MM.1S (cell line): Measurements from ENCODE around the gene FANCE.
A peak's percentile ranks its signal among the peaks of the same experiment; 100 is the strongest.

Experiments used
- DNase-seq: peaks from one replicate; pipeline ENCODE4 v3.0.0-alpha.2; 2015
- H2AFZ ChIP-seq: fragments of 300-600 bp; sonication (generic); 2 replicates; pipeline ENCODE4 v1.6.0; 2016; ENCODE audit warnings: antibody characterized with exemption, low read length
- H3F3A ChIP-seq: fragments of 300-600 bp; sonication (generic); 2 replicates; pipeline ENCODE4 v1.6.1; 2016; ENCODE audit warnings: mild to moderate bottlenecking, antibody characterized with exemption, low read length, moderate library complexity, mixed read lengths; ENCODE audit not compliant: insufficient read depth
- H3K27ac ChIP-seq: fragments of 300-600 bp; sonication (generic); 2 replicates; pipeline ENCODE4 v1.5.1; 2016; ENCODE audit warnings: mild to moderate bottlenecking, low read length
- H3K27me3 ChIP-seq: fragments of 300-600 bp; sonication (generic); replicated peaks from 2 replicates; pipeline ENCODE4 v1.6.0; 2016; ENCODE audit warnings: low read length; ENCODE audit not compliant: insufficient read depth
- H3K36me3 ChIP-seq: fragments of 300-600 bp; sonication (generic); replicated peaks from 2 replicates; pipeline ENCODE4 v1.6.1; 2016; ENCODE audit warnings: mild to moderate bottlenecking, low read length, mixed read lengths; ENCODE audit not compliant: insufficient read depth
- H3K4me1 ChIP-seq: fragments of 300-600 bp; sonication (generic); 2 replicates; pipeline ENCODE4 v1.6.1; 2016; ENCODE audit warnings: low read length, mixed read lengths
- H3K4me2 ChIP-seq: fragments of 300-600 bp; sonication (generic); 2 replicates; pipeline ENCODE4 v1.6.0; 2016; ENCODE audit warnings: low read depth, low read length
- H3K4me3 ChIP-seq: fragments of 300-600 bp; sonication (generic); 2 replicates; pipeline ENCODE4 v1.5.1; 2016; ENCODE audit warnings: low read length, mixed read lengths
- H3K79me2 ChIP-seq: fragments of 300-600 bp; sonication (generic); 2 replicates; pipeline ENCODE4 v1.6.1; 2016; ENCODE audit warnings: mixed run types, low read length, mixed read lengths
- H3K9ac ChIP-seq: fragments of 300-600 bp; sonication (generic); 2 replicates; pipeline ENCODE4 v1.6.1; 2016; ENCODE audit warnings: low read length, mixed read lengths
- H3K9me2 ChIP-seq: fragments of 300-600 bp; sonication (generic); replicated peaks from 2 replicates; pipeline ENCODE4 v1.6.1; 2016; ENCODE audit warnings: mild to moderate bottlenecking, low read length, mixed read lengths; ENCODE audit not compliant: insufficient read depth
- H3K9me3 ChIP-seq: fragments of 300-600 bp; sonication (generic); replicated peaks from 2 replicates; pipeline ENCODE4 v1.6.1; 2016; ENCODE audit warnings: mild to moderate bottlenecking, low read length, mixed read lengths; ENCODE audit not compliant: insufficient read depth
- H4K20me1 ChIP-seq: fragments of 300-600 bp; sonication (generic); 2 replicates; pipeline ENCODE4 v1.6.1; 2016; ENCODE audit warnings: mild to moderate bottlenecking, low read length, moderate library complexity, mixed read lengths; ENCODE audit not compliant: insufficient read depth
- CTCF ChIP-seq: fragments of 300-600 bp; sonication (generic); IDR thresholded peaks from 2 replicates; pipeline ENCODE4 v1.5.1; 2016; ENCODE audit warnings: antibody characterized with exemption, low read length, mixed read lengths
- EZH2 ChIP-seq: fragments of 300-600 bp; sonication (generic); optimal IDR thresholded peaks from 2 replicates; pipeline ENCODE3; 2017; ENCODE audit warnings: low read depth, mild to moderate bottlenecking, antibody characterized with exemption, low read length, mixed read lengths
- EZH2phosphoT487 ChIP-seq: fragments of 300-600 bp; sonication (generic); IDR thresholded peaks from 2 replicates; pipeline ENCODE4 v1.6.1; 2018; ENCODE audit warnings: antibody characterized with exemption, low read length

FANCE gene

GRCh38 chr6:35470663-35471120 is 18.6 kb downstream of the FANCE start:
- no peak overlapping the region for H3K4me3 ChIP-seq
- peak overlapping the region; percentile 92; the same call in 1 of the 2 replicates for H3K4me2 ChIP-seq
- no peaks in the 10 kb centered on the region for H3K27me3 ChIP-seq
- peaks cover 37% of the 10 kb centered on the region for H3K79me2 ChIP-seq
- no peak overlapping the region for H3K9ac ChIP-seq
- H2AFZ ChIP-seq, result no peak overlapping the region
- H3K9me3 ChIP-seq, result no peaks in the 10 kb centered on the region
- H3K27ac ChIP-seq, result no peak overlapping the region
- peaks cover 36% of the 10 kb centered on the region for H4K20me1 ChIP-seq
- TF ChIP-seq EZH2 (no peak), EZH2phosphoT487 (no peak), CTCF (no peak)
- H3K9me2 ChIP-seq, result no peaks in the 10 kb centered on the region
- peaks cover 11% of the 10 kb centered on the region for H3K4me1 ChIP-seq
- H3K36me3 ChIP-seq, result peaks cover 16% of the 10 kb centered on the region
- peaks cover 58% of the 10 kb centered on the region for H3F3A ChIP-seq
- no peak for DNase-seq

DNA sequence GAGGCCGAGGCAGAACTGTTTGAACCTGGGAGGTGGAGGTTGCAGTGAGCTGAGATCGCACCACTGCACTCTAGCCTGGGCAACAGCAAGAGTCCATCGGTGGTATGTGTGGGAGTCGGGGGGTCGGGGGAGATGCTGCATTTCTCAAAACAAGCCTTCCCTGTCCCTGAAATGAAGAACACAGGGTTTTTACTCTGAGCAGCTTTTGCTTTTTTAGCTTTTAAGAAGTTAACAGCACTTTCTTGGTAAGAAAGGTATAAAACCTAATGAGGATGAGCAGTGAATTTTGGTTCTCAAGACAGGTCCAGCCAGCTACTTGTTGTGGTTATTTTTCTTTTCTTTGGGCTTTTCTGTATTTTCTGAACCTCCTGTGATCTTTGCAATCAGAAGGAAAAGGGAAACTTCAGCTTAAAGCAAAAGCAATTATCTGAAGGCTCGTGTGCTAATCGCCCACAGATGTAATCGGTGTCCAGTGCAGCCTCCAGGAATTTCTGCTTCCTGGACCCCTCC is 19.8 kb downstream of the FANCE start:
- H3K4me2 ChIP-seq, result no peak overlapping the region
- H2AFZ ChIP-seq, result no peak overlapping the region
- peaks cover 36% of the 10 kb centered on the region for H4K20me1 ChIP-seq
- no peaks in the 10 kb centered on the region for H3K9me3 ChIP-seq
- H3K27me3 ChIP-seq, result no peaks in the 10 kb centered on the region
- peaks cover 16% of the 10 kb centered on the region for H3K36me3 ChIP-seq
- DNase-seq, result no peak
- H3K27ac ChIP-seq, result no peak overlapping the region
- peaks cover 11% of the 10 kb centered on the region for H3K4me1 ChIP-seq
- H3K9me2 ChIP-seq, result no peaks in the 10 kb centered on the region
- no peak overlapping the region for H3K4me3 ChIP-seq
- H3K79me2 ChIP-seq, result peaks cover 37% of the 10 kb centered on the region
- TF ChIP-seq CTCF, result no peak
- TF ChIP-seq EZH2, result no peak
- no peak for TF ChIP-seq EZH2phosphoT487
- no peak overlapping the region for H3K9ac ChIP-seq
- peaks cover 58% of the 10 kb centered on the region for H3F3A ChIP-seq

DNA sequence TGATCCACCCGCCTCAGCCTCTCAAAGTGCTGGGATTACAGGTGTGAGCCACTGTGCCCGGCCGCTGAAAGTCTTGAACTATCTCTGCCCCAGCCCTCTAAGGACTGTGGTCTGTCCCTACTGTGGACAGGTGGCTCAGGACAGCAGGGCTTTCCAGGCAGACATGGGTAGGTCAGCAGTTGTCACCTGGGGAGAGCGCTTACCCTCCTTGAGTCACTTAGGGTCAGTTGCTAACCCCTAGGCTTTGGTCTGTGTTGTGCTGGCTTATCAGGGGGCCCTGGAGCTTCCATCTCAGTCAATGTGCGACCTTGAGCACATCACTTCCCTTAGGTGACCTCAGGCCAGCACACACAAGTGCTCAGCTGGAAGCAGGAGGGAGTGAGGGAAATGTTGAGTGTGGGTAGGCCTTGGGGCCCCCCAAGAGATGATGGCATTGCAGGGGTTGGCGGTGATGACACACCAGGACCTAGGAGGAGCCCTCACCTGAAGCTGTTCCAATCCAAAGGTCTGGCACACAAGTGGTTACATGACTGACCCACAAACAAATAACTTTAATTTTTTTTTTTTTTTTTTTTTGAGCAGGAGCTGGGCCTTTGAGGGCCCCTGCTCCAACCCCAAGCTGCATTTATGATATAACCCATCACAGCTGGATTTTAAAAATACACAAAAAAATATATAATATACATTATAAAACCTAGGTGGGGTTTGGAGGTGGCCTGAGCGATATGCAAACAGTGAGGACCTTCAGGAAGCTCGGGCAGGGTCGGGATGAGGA is 21.1 kb downstream of the FANCE start:
- no peak overlapping the region for H3K4me3 ChIP-seq
- H3F3A ChIP-seq, result peaks cover 58% of the 10 kb centered on the region
- H3K4me2 ChIP-seq, result no peak overlapping the region
- TF ChIP-seq CTCF (no peak), EZH2phosphoT487 (no peak), EZH2 (no peak)
- no peaks in the 10 kb centered on the region for H3K9me2 ChIP-seq
- H3K36me3 ChIP-seq, result peaks cover 16% of the 10 kb centered on the region
- peaks cover 36% of the 10 kb centered on the region for H4K20me1 ChIP-seq
- peaks cover 5% of the 10 kb centered on the region; the same call in 1 of the 2 replicates for H3K4me1 ChIP-seq
- DNase-seq, result no peak
- no peak overlapping the region for H3K9ac ChIP-seq
- H3K79me2 ChIP-seq, result peaks cover 35% of the 10 kb centered on the region
- H3K9me3 ChIP-seq, result no peaks in the 10 kb centered on the region
- no peak overlapping the region for H3K27ac ChIP-seq
- no peak overlapping the region for H2AFZ ChIP-seq
- H3K27me3 ChIP-seq, result no peaks in the 10 kb centered on the region
